ENCODE data around the gene RBL1.

RBL1 gene

GRCh38 chr20:36950414-36951197, 145.2 kb downstream of the RBL1 start:
- no peak for DNase-seq
